Transverse colon (tissue), 4 donors: ENCODE results near the gene CACNA1I.

Source experiments
- EP300 ChIP-seq: sonication (generic); formaldehyde crosslinking; IDR thresholded peaks from one replicate; pipeline ENCODE4 v1.6.1; 2017; ENCODE audit warnings: antibody characterized with exemption, low read depth
- POLR2A ChIP-seq: fragments of 450-650 bp; IDR thresholded peaks from one replicate; pipeline ENCODE4 v1.6.1; 2016; ENCODE audit warnings: antibody characterized with exemption, mild to moderate bottlenecking, moderate library complexity
- POLR2AphosphoS5 ChIP-seq, 3 donors: sonication (generic); formaldehyde crosslinking; IDR thresholded peaks; one replicate each; pipeline ENCODE4 v1.6.1; 2016; ENCODE audit warnings: antibody characterized with exemption in 3 of 3
- TF ChIP-seq, protein P1 (sequence below), 5 experiments: fragments of 200-600 bp in 3 of 5; fragments of 450-650 bp in 2 of 5; sonication (generic) in 3 of 5; IDR thresholded peaks; 1 replicate in 2 of 5; 2 replicates in 3 of 5; pipeline ENCODE4 v1.5.1; 2016 to 2017; ENCODE audit warnings: antibody characterized with exemption in 5 of 5, inconsistent platforms in 3 of 5, mild to moderate bottlenecking in 2 of 5, moderate library complexity in 1 of 5

DNA sequence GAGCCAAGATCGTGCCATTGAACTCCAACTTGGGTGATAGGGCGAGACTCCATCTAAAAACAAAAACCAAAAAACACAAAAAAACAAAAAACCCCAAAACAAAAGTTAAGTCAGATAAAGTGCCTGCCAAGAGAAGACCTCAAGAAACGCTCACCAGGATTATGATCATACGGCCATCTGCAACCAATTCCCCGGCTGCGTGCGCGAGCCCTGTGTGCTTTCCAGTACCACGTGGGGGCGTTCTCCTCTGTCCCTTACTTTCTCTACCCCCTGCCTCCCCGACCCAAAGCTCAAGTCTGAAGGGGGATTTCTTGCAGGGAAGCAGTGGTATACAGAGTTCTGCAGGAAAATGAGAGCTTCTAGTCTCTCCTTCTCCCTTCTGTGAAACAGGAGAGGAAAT is 27.5 kb upstream of the CACNA1I start:
- TF ChIP-seq, protein P1, sequence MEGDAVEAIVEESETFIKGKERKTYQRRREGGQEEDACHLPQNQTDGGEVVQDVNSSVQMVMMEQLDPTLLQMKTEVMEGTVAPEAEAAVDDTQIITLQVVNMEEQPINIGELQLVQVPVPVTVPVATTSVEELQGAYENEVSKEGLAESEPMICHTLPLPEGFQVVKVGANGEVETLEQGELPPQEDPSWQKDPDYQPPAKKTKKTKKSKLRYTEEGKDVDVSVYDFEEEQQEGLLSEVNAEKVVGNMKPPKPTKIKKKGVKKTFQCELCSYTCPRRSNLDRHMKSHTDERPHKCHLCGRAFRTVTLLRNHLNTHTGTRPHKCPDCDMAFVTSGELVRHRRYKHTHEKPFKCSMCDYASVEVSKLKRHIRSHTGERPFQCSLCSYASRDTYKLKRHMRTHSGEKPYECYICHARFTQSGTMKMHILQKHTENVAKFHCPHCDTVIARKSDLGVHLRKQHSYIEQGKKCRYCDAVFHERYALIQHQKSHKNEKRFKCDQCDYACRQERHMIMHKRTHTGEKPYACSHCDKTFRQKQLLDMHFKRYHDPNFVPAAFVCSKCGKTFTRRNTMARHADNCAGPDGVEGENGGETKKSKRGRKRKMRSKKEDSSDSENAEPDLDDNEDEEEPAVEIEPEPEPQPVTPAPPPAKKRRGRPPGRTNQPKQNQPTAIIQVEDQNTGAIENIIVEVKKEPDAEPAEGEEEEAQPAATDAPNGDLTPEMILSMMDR (IDR thresholded peaks at IDR 0.05): peak in 2 of 5 experiments; percentile 8 to 17
- TF ChIP-seq POLR2AphosphoS5 (IDR thresholded peaks at IDR 0.05): no peak
- no peak for TF ChIP-seq EP300
- TF ChIP-seq POLR2A: no peak
